Choroid plexus epithelial cell (primary cell): ENCODE data around the gene PROCR.
"Not testable (repeated sequence)": the region's sequence is repeated elsewhere in the genome, so short reads cannot be mapped to it uniquely, and the experiment has no call there.

ENCODE experiments used
- DNase-seq: peaks from one replicate; pipeline ENCODE4 v3.0.0-alpha.2; 2010; ENCODE audit warnings: low read depth
- H3K4me3 ChIP-seq: 2 replicates; pipeline ENCODE4 v1.5.1; 2011; ENCODE audit warnings: low read depth, mild to moderate bottlenecking, control low read depth, low read length, moderate library complexity
- CTCF ChIP-seq: conservative IDR thresholded peaks from 2 replicates; pipeline ENCODE4 v1.5.1; 2011; ENCODE audit warnings: low read depth, mild to moderate bottlenecking, control low read depth, inconsistent platforms, low read length, moderate library complexity

Gene PROCR

GRCh38 chr20:35174458-35175216 lies 2.8 kb downstream of the PROCR start:
- TF ChIP-seq CTCF, result no peak
- peak; percentile 14 for DNase-seq
- H3K4me3 ChIP-seq, result peak overlapping the region; percentile 17

GRCh38 chr20:35176132-35176531 lies 4.3 kb downstream of the PROCR start:
- no peak for TF ChIP-seq CTCF
- no peak overlapping the region for H3K4me3 ChIP-seq

GRCh38 chr20:35179292-35180212 lies 7.7 kb downstream of the PROCR start:
- H3K4me3 ChIP-seq, result no peak overlapping the region
- no peak for DNase-seq
- TF ChIP-seq CTCF, result no peak

More at GRCh38 chr20:35176132-35176531, 4.3 kb downstream of the PROCR start:
- DNase-seq, result no peak

- DNase-seq, result no peak
- no peak for TF ChIP-seq CTCF
- no peak overlapping the region for H3K4me3 ChIP-seq
Measured at GRCh38 chr20:35180266-35180665, 8.4 kb downstream of the PROCR start.

- no peak overlapping the region for H3K4me3 ChIP-seq
- TF ChIP-seq CTCF, result no peak
- DNase-seq, result peak; percentile 21
Measured at GRCh38 chr20:35181731-35182130, 9.9 kb downstream of the PROCR start.

GRCh38 chr20:35186691-35187289 lies 14.9 kb downstream of the PROCR start:
- not testable (repeated sequence) for DNase-seq, H3K4me3 ChIP-seq

- no peak for TF ChIP-seq CTCF
- no peak overlapping the region for H3K4me3 ChIP-seq
- DNase-seq, result no peak
Measured at GRCh38 chr20:35187584-35188190, 15.8 kb downstream of the PROCR start.

GRCh38 chr20:35189223-35189622 lies 17.4 kb downstream of the PROCR start:
- DNase-seq, H3K4me3 ChIP-seq: not testable (repeated sequence)
